ENCODE results near the gene TIMM23. TPM values are rescaled to one million over a fixed set of nuclear protein-coding genes. Genes with fewer than 3 reads are reported as not detected.
"Not testable (repeated sequence)": the region's sequence is repeated elsewhere in the genome, so short reads cannot be mapped to it uniquely, and the experiment has no call there.

The TIMM23 gene
- polyA plus RNA-seq, 1 donor, result 52.0 TPM

DNA sequence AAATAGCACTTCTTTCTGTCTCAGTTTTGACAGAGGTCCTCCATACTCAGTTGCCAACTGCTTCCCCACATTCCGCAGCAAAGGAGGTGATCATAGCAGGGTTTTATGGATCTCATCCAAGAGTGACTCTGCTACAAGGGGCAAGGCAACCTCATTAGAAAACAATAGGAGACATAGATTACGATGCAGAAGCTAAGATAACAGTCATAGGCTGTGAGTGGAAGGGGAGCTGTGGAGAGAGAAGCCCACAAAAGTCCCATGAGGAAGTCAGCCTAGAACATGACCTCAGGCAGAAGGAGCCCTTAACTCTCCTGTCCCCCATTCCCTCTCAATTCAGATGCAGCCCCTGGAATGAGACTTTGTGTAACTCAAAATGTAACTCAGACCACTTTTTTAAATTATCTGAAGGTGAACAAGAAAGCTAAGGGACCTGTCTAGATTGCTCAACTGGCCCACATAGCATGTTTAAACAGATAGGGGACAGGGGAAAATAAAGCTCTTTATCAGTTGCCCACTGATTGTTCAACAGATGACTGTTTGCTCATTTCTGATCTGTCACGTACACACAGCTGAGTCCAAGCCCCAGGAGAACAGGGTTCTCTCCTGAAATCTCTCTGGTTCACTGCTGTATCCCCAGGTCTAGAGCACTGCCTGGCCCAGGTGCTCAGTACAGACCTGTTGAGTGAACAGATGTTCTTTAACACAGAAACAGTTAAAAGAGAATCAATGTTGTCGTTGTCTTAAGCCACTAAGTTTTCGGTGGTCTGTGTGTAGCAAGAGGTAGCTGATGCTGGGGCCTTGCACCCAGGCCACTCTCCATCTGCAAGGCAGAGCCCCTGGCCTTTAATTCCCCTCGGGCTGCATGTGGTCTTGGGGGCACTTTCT, 59.6 kb downstream of the TIMM23 start:
- Histone ChIP-seq H3K36me3 (ENCODE audit: control insufficient read depth, insufficient read depth, low read length) (no peaks in the 10 kb centered on the region), H3K4me3 (ENCODE audit: low read length) (no peak overlapping the region), H3K27ac (ENCODE audit: low read length) (no peak overlapping the region), H3K9me3 (ENCODE audit: control insufficient read depth, low read depth, low read length) (no peaks in the 10 kb centered on the region), H3K27me3 (ENCODE audit: control insufficient read depth, insufficient read depth, low read length) (no peaks in the 10 kb centered on the region), H3K4me1 (ENCODE audit: control insufficient read depth, insufficient read depth, low read length) (peaks cover 6% of the 10 kb centered on the region)
- no peak for DNase-seq
- WGBS (ENCODE audit: insufficient coverage, low lambda C conversion rate), result no CpG with 5 or more reads among the region's 6 CpGs

DNA sequence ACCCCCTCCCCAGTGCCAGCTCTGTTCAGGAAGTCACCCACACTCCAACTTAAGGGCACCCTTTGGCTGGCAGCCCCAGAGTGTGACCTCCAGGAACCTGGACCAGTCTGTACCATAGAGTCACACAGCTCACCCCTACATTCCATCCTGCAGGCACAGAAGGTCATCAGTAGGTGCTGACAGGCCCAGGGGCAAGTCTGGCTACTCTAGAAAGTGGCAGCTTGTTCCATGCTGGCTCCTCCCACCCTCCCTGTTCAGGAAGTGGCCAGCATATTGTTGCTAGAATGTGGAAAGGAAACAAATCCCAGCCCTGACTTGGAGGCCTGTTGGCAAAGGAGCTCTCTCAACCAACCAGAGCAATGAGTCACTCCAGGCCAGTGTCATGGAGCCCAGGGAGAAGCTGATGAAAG, 61.3 kb downstream of the TIMM23 start:
- Histone ChIP-seq H3K4me3 (ENCODE audit: low read length) (no peak overlapping the region), H3K9me3 (ENCODE audit: control insufficient read depth, low read depth, low read length) (no peaks in the 10 kb centered on the region), H3K27ac (ENCODE audit: low read length) (no peak overlapping the region), H3K36me3 (ENCODE audit: control insufficient read depth, insufficient read depth, low read length) (no peaks in the 10 kb centered on the region), H3K27me3 (ENCODE audit: control insufficient read depth, insufficient read depth, low read length) (no peaks in the 10 kb centered on the region), H3K4me1 (ENCODE audit: control insufficient read depth, insufficient read depth, low read length) (no peaks in the 10 kb centered on the region)
- no peak for DNase-seq

DNA sequence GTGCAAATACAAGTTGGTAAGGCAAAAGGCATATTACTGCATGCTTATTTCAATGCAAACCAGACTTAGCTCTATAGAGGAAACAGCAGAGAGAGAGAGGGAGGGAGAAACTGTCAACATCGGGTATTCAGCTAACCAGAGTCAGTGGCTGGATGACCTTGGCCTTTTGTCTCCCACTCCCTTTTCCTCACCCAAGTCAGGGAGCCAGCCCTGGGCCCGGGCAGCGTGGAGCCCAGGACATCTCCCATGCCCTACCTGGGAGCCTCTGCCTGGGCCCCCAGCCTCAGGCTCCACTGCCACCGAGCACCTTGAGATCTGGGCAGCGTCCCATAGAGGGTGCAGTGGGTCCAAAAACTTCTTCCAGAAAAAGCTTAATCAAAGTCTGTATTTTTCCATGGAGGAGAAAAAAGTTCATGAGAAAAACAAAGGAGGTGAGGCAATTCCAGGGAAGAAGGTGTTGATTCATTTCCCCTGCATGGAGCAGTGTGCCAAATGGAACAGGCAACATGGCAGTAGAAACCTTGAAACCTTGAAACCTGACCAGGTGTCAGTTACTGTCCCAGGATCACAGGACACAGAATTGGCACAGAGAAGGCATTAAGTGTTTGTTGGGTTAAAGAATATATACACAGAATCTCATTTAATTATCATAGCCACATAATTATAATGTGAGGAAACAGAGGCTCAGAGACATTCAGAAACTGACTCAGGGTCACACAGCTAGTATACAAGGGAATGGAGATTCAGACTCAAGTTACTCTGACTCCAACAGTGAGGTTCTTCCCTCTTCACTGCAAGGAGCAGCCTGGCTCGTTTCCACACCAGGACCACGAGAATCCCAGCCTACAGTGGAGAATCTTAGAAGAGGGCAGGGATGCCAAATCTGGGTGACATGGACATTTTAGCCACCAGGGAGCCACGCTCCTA, 63.9 kb downstream of the TIMM23 start:
- H3K27me3 ChIP-seq (ENCODE audit: control insufficient read depth, insufficient read depth, low read length), result no peaks in the 10 kb centered on the region
- no peaks in the 10 kb centered on the region for H3K4me1 ChIP-seq (ENCODE audit: control insufficient read depth, insufficient read depth, low read length)
- no peak overlapping the region for H3K27ac ChIP-seq (ENCODE audit: low read length)
- H3K9me3 ChIP-seq (ENCODE audit: control insufficient read depth, low read depth, low read length), result no peaks in the 10 kb centered on the region
- DNase-seq, result no peak
- no peak overlapping the region for H3K4me3 ChIP-seq (ENCODE audit: low read length)
- no CpG with 5 or more reads among the region's 8 CpGs for WGBS (ENCODE audit: insufficient coverage, low lambda C conversion rate)
- H3K36me3 ChIP-seq (ENCODE audit: control insufficient read depth, insufficient read depth, low read length), result no peaks in the 10 kb centered on the region

DNA sequence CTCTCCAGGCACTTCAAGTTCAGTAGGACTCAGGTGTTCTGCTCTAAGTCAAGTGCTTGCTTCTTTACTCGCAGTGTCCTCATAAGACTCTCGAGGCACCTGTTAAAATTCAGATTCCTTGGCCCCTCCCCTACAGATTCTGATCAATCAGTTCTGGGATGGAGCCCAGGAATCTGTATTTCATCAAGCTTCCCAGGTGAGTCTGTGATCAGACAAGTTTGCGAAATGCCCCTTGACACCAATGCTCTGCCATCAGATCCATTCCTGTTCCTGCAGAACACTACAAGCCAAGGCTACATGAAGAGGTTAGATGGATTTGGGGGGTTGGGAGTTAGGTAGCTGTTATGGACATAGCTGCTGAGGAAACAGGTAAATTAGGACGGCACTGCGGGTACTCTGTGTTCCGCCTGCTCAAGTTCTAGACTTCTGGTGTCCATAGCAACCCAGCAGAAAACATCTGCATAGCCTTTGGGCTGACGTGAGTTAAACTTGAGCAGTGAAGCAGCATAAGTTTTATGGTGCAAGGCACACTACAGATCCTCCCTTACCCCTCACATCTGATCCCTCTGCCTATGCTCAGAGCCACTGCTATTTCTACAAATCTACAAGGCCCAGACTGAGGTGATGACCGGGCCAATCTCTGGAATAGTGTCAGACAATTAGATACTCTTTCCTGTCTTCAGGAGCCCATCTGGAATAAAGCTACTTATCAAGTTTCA, 65.0 kb downstream of the TIMM23 start:
- no peak for DNase-seq
- no peaks in the 10 kb centered on the region for H3K27me3 ChIP-seq (ENCODE audit: control insufficient read depth, insufficient read depth, low read length)
- H3K36me3 ChIP-seq (ENCODE audit: control insufficient read depth, insufficient read depth, low read length), result no peaks in the 10 kb centered on the region
- H3K27ac ChIP-seq (ENCODE audit: low read length), result no peak overlapping the region
- no peaks in the 10 kb centered on the region for H3K9me3 ChIP-seq (ENCODE audit: control insufficient read depth, low read depth, low read length)
- no peak overlapping the region for H3K4me3 ChIP-seq (ENCODE audit: low read length)
- H3K4me1 ChIP-seq (ENCODE audit: control insufficient read depth, insufficient read depth, low read length), result no peaks in the 10 kb centered on the region
- WGBS (ENCODE audit: insufficient coverage, low lambda C conversion rate), result no CpG with 5 or more reads among the region's 8 CpGs

DNA sequence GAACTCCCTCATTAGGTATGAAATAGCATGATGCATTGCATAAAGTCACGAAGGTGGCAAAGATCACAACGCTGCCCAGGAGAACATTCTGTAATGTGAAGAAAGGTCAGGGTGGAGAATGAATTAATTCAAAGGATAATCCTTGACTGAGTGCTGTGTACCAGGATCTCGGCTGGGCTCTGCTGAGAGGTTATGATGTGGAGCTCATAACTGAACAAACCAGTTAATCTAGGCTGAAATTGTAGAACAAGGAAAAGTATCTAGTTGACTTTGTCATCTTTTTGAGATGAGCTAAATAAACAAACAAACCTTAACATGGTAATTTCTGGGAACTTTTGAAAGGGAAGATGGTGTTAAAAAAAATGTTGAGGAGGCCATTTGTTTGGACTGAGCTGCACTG, 67.7 kb downstream of the TIMM23 start:
- 69% methylated on average over 2 of the region's 3 CpGs for WGBS (ENCODE audit: insufficient coverage, low lambda C conversion rate)
- H3K4me3 ChIP-seq (ENCODE audit: low read length), result no peak overlapping the region
- H3K36me3 ChIP-seq (ENCODE audit: control insufficient read depth, insufficient read depth, low read length), result no peaks in the 10 kb centered on the region
- H3K27ac ChIP-seq (ENCODE audit: low read length), result no peak overlapping the region
- no peak for DNase-seq
- H3K9me3 ChIP-seq (ENCODE audit: control insufficient read depth, low read depth, low read length), result no peaks in the 10 kb centered on the region
- H3K27me3 ChIP-seq (ENCODE audit: control insufficient read depth, insufficient read depth, low read length), result no peaks in the 10 kb centered on the region
- H3K4me1 ChIP-seq (ENCODE audit: control insufficient read depth, insufficient read depth, low read length), result no peaks in the 10 kb centered on the region

DNA sequence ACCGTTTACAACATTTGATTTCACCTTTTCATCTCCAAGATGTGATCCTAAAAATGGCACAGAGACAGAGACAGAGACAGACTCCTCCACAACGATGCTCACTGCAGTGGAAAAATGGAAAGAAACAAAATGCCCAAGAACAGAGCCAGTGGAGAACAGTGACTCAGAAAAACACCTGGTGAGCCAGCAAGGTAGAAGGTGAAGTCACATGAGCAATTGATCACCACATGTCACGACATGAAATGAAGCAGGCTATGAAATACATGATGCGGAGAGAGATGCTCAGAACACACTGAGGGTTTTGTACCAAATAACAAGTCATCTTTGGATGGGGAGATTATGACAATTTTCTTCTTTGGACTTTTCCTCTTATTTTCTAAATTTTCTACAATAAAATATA, 70.2 kb downstream of the TIMM23 start:
- Histone ChIP-seq H3K27me3 (ENCODE audit: control insufficient read depth, insufficient read depth, low read length) (no peaks in the 10 kb centered on the region), H3K36me3 (ENCODE audit: control insufficient read depth, insufficient read depth, low read length) (no peaks in the 10 kb centered on the region), H3K4me1 (ENCODE audit: control insufficient read depth, insufficient read depth, low read length) (no peaks in the 10 kb centered on the region), H3K27ac (ENCODE audit: low read length) (no peak overlapping the region), H3K9me3 (ENCODE audit: control insufficient read depth, low read depth, low read length) (no peaks in the 10 kb centered on the region), H3K4me3 (ENCODE audit: low read length) (no peak overlapping the region)
- DNase-seq, result no peak
- no CpG with 5 or more reads among the region's 4 CpGs for WGBS (ENCODE audit: insufficient coverage, low lambda C conversion rate)

DNA sequence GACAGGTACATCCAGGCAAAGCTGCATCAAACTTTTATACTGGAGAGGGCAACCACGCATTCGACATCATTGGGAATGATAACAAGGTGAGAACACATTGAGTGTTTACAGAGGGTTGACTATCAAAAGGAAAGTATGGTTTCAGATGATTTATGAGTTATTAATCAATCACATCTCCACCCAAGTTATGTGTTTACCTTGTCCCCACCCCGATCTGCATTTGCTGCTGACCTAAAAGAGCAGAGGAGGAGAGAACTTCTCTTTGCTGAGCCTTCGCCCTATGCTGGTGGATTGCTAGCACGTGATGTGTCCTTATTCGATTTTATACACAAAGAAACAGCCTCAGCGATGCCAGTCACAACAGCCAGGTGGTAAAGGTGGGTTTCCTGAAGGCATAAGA, 74.0 kb downstream of the TIMM23 start, which contains the start of gene MSMB:
MSMB (minus strand) TSS at position 9 of the 400 bp plus-strand sequence. CDS start 32 bp downstream, outside the sequence.
- DNase-seq, result peak in 1 of 2 donors; percentile 26

DNA sequence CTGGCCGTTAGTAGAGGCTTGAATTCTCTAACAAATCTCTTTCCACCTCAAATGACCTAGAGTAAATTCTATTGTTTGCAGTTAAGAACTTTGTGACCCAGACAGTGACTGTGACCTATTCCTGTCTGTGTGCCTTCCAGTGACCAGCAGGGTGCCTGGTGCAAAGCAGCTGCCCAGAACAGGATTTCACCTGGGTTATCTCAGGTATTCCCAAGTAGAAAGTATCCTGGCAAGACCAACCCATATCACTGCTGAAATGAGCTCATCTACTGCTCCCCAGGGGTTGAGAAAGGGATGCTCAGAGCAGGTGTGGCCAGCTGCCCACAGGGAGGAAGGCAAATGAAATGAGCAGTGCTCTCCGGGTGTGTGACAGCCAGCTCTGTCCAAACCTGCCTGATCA, 75.9 kb downstream of the TIMM23 start:
- Histone ChIP-seq H3K4me3 (ENCODE audit: low read length) (no peak overlapping the region), H3K36me3 (ENCODE audit: control insufficient read depth, insufficient read depth, low read length) (no peaks in the 10 kb centered on the region), H3K9me3 (ENCODE audit: control insufficient read depth, low read depth, low read length) (no peaks in the 10 kb centered on the region), H3K27ac (ENCODE audit: low read length) (no peak overlapping the region), H3K27me3 (ENCODE audit: control insufficient read depth, insufficient read depth, low read length) (no peaks in the 10 kb centered on the region), H3K4me1 (ENCODE audit: control insufficient read depth, insufficient read depth, low read length) (no peaks in the 10 kb centered on the region)
- DNase-seq, result no peak
- no CpG with 5 or more reads among the region's 2 CpGs for WGBS (ENCODE audit: insufficient coverage, low lambda C conversion rate)

More for the DNA sequence above, 74.0 kb downstream of the TIMM23 start, which contains the start of gene MSMB:
- H3K4me1 ChIP-seq (ENCODE audit: control insufficient read depth, insufficient read depth, low read length), result no peaks in the 10 kb centered on the region
- no peak within 1 kb of the TSS for H3K27ac ChIP-seq (ENCODE audit: low read length)
- H3K36me3 ChIP-seq (ENCODE audit: control insufficient read depth, insufficient read depth, low read length), result no peaks in the 10 kb centered on the region
- WGBS (ENCODE audit: insufficient coverage, low lambda C conversion rate), result no CpG with 5 or more reads among the region's 7 CpGs
- H3K27me3 ChIP-seq (ENCODE audit: control insufficient read depth, insufficient read depth, low read length), result no peaks in the 10 kb centered on the region
- H3K9me3 ChIP-seq (ENCODE audit: control insufficient read depth, low read depth, low read length), result no peaks in the 10 kb centered on the region
- H3K4me3 ChIP-seq (ENCODE audit: low read length), result no peak within 1 kb of the TSS

DNA sequence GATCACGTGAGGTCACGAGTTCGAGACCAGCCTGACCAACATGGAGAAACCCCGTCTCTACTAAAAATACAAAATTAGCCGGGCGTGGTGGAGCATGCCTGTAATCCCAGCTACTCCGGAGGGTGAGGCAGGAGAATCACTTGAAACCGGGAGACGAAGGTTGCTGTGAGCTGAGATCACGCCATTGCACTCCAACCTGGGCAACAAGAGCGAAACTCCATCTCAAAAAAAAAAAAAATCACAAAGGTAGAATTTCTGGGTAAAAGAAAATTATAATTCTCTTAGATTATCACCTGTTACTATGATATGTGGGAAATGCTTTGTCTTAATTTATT, 77.2 kb downstream of the TIMM23 start:
- H3K4me1 ChIP-seq (ENCODE audit: control insufficient read depth, insufficient read depth, low read length); H3K27ac ChIP-seq (ENCODE audit: low read length); DNase-seq; H3K36me3 ChIP-seq (ENCODE audit: control insufficient read depth, insufficient read depth, low read length); H3K9me3 ChIP-seq (ENCODE audit: control insufficient read depth, low read depth, low read length); H3K27me3 ChIP-seq (ENCODE audit: control insufficient read depth, insufficient read depth, low read length); H3K4me3 ChIP-seq (ENCODE audit: low read length): not testable (repeated sequence)
- WGBS (ENCODE audit: insufficient coverage, low lambda C conversion rate), result 100% methylated on average over 1 of the region's 11 CpGs

DNA sequence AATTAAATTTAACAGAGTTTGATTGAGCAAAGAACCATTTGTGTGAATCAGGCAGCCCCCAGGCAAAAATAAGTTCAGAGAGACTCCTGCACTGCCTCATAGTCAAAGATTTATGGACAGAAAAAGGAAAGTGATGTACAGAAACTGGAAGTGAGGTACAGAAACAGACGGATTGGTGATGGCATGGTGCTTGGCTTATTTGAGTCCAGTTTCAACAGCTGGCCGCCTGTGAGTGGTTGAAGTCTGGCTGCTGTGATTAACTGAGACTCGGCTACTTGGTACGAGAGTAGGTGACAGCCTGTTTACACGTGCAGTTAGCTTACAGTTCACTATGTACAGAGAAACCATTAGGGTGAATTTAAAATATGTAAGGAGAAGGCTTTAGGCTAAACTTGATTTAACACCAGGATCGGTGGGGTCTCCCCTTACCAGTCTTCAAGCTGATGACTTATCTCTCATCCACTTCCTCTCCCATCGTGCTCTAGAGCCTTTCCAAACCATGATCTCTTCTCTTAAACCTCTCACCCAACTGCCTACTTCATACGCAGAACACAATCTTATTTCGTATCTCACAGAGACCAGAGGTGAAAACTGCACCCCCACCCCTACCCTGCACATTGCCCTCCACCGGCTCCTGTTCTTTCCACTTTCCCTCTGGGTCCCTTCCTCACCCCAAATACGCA, 78.8 kb downstream of the TIMM23 start:
- no peaks in the 10 kb centered on the region for H3K27me3 ChIP-seq (ENCODE audit: control insufficient read depth, insufficient read depth, low read length)
- H3K9me3 ChIP-seq (ENCODE audit: control insufficient read depth, low read depth, low read length), result no peaks in the 10 kb centered on the region
- WGBS (ENCODE audit: insufficient coverage, low lambda C conversion rate), result 80% methylated on average over 1 of the region's 11 CpGs
- no peak overlapping the region for H3K4me3 ChIP-seq (ENCODE audit: low read length)
- no peaks in the 10 kb centered on the region for H3K36me3 ChIP-seq (ENCODE audit: control insufficient read depth, insufficient read depth, low read length)
- H3K4me1 ChIP-seq (ENCODE audit: control insufficient read depth, insufficient read depth, low read length), result no peaks in the 10 kb centered on the region
- no peak overlapping the region for H3K27ac ChIP-seq (ENCODE audit: low read length)
- no peak for DNase-seq
